H1 (cell line): ENCODE data around the gene CLIC3. TPM values are rescaled to one million over a fixed set of nuclear protein-coding genes. Genes with fewer than 3 reads are reported as not detected.

Experiments used
- CBX5 ChIP-seq: fragments of 300-800, 300-1000 bp; sonication (generic); IDR thresholded peaks from 2 replicates; pipeline ENCODE4 v1.7.1; 2016; ENCODE audit warnings: antibody characterized with exemption, low read length, low read depth
- CHD1 ChIP-seq: IDR thresholded peaks from 2 replicates; pipeline ENCODE4 v1.6.1; 2012; ENCODE audit warnings: low read depth, low read length, improper control_type of control experiment
- CTCF ChIP-seq, 3 experiments: IDR thresholded peaks; 1 replicate in 2 of 3; 2 replicates in 1 of 3; pipeline versions ENCODE4 v1.5.1 to v1.6.1; 2011; ENCODE audit warnings: low read length in 3 of 3, mild to moderate bottlenecking in 3 of 3, inconsistent platforms in 2 of 3, low read depth in 1 of 3, moderate library complexity in 1 of 3; ENCODE audit not compliant: insufficient read depth in 1 of 3; ENCODE audit errors: control extremely low read depth in 1 of 3
- FOSL1 ChIP-seq: IDR thresholded peaks from 2 replicates; pipeline ENCODE4 v1.6.1; 2011; ENCODE audit warnings: mild to moderate bottlenecking, low read depth, low read length, moderate library complexity; ENCODE audit not compliant: insufficient read depth
- KDM4A ChIP-seq: IDR thresholded peaks from one replicate; pipeline ENCODE4 v1.7.1; 2012; ENCODE audit warnings: low read depth, mild to moderate bottlenecking, moderate library complexity, low read length, inconsistent platforms; ENCODE audit not compliant: severe bottlenecking
- NANOG ChIP-seq: IDR thresholded peaks from 2 replicates; pipeline ENCODE4 v1.6.1; 2011; ENCODE audit warnings: low read length, low read depth, mild to moderate bottlenecking, inconsistent platforms; ENCODE audit not compliant: insufficient read depth, poor library complexity, severe bottlenecking
- polyA plus RNA-seq, 7 experiments: library from polyadenylated mRNA; depleted of rRNA in 3 of 7; stranded (reverse) in 5 of 7; unstranded in 2 of 7; fragments of >200 nt in 5 of 7; fragments of 200-250 nt in 2 of 7; gene quantifications; 1 replicate in 5 of 7; 2 replicates in 1 of 7; 4 replicates in 1 of 7; pipeline versions ENCODE4 v1.2.1 to v1.2.3, GENCODE V29; 2011 to 2013; ENCODE audit warnings: missing spikeins in 2 of 7, mixed read lengths in 2 of 7
- total RNA-seq: library from RNA; stranded (reverse); fragmentation: NEBNext Ultra II Directional; extraction: Animal tissue kit (Norgen Biotek cat#: 25700); gene quantifications from 2 replicates; pipeline ENCODE4 v1.2.1, GENCODE V29; 2021

CLIC3 gene
- total and polyA plus RNA-seq, 2 of the 8 experiments (the other 6 are each of a cell fraction or from before 2014, with no cell fraction given), result 0.12 TPM; not detected in 1

- no peak for TF ChIP-seq CTCF (IDR thresholded peaks at IDR 0.05; ENCODE audit: control extremely low read depth in 1 of 3, insufficient read depth in 1 of 3, low read depth in 1 of 3, low read length in 3 of 3)
- TF ChIP-seq CBX5, result no peak
- TF ChIP-seq CHD1, result no peak
- no peak for TF ChIP-seq FOSL1
- TF ChIP-seq KDM4A, result no peak
- no peak for TF ChIP-seq NANOG
These were observed 39.6 kb upstream of the CLIC3 start (continued) for GRCh38 chr9:137035937-137036336.
